Measurements from ENCODE around the gene KCNS1.
"Not testable (repeated sequence)": the region's sequence is repeated elsewhere in the genome, so short reads cannot be mapped to it uniquely, and the experiment has no call there.

KCNS1 gene, protein sequence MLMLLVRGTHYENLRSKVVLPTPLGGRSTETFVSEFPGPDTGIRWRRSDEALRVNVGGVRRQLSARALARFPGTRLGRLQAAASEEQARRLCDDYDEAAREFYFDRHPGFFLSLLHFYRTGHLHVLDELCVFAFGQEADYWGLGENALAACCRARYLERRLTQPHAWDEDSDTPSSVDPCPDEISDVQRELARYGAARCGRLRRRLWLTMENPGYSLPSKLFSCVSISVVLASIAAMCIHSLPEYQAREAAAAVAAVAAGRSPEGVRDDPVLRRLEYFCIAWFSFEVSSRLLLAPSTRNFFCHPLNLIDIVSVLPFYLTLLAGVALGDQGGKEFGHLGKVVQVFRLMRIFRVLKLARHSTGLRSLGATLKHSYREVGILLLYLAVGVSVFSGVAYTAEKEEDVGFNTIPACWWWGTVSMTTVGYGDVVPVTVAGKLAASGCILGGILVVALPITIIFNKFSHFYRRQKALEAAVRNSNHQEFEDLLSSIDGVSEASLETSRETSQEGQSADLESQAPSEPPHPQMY

DNA sequence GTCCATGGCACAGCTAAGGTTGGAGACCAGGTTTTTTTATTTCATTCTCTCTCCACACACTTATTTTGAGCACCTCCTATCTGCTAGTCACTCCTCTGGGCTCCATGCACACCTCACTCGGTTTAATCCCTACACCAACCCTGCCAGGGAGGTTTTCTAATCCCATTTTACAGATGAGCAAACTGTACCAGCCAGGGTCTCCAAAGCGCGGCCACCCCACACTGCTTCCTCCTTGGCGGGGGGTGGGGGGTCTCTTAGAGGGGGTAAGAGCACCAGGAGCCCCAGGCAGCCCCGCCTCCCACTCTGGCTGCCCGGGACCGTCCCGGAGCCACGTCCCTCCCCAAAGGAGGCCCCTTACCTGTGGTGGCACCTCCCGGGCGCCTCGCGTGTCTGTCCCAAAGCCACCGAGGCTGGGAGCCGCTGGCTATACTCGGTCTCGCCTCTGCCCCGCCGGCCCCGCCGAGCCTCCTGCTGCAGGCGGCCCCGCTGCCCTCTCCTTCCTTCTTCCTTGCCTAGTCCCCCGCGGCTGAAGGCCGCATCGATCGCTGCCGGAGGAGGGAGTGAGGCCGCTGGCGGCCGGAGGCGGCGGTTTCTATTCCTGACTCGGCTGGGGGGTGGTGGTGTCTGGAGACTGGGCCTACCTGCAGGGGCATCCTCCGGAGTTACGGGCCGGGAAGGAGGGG lies at the start of gene KCNS1:
Gene KCNS1, minus strand, starts transcription at position 565 of the 683 bp plus-strand sequence. CDS start 1,891 bp downstream, outside the sequence.
- in situ Hi-C loops (cut with MboI; ENCODE audit: low sequenced_read_pairs) = no loop called here

GRCh38 chr20:45149062-45149461 lies 48.1 kb upstream of the KCNS1 start:
- in situ Hi-C loops (cut with MboI; ENCODE audit: low sequenced_read_pairs) = no loop called here

DNA sequence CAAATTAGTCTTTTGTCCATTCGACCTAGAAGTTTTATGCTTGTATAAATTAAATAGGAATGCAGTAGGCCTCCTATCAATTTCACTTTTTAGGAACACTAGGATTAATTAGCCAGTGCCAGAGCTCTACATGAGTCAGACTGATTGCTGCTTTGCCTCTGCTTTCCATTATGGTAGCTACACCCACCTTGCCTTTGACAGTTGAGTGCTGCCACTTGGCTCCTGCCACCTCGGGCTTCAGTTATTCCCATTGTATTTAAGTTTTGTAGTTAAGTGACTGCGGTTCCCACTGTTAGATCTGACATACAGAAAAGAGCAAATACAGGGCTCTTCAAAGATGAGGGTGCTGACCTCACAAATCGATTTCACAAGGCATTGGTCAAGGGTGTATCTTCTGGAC lies 39.9 kb upstream of the KCNS1 start:
- in situ Hi-C loops (cut with MboI; ENCODE audit: low sequenced_read_pairs) = no loop called here

- in situ Hi-C loops (cut with MboI; ENCODE audit: low sequenced_read_pairs) = not testable (repeated sequence)
Observed at GRCh38 chr20:45139733-45140375, 38.9 kb upstream of the KCNS1 start.

GRCh38 chr20:45138561-45139300 lies 37.8 kb upstream of the KCNS1 start:
- in situ Hi-C loops (cut with MboI; ENCODE audit: low sequenced_read_pairs) = no loop called here

DNA sequence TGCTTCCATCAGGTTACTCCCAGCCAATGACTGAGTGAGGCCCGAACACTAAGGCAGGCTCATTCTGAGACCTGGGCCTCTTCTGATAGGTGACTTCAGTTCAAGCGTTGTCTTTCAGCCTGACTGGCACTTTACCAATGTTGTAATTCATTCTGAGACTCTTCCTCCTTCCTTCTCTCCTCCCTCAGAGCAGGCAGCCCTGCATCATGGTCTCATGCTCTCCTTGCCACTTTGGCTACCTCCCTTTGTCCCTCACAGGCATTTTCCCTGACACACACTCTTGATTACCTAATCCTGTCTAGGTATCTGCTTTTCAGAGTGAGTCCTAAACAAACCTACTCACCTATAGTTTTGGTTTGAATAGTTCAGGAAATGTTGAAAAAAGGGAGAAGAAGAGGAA lies 36.0 kb upstream of the KCNS1 start:
- in situ Hi-C loops (cut with MboI; ENCODE audit: low sequenced_read_pairs) = no loop called here

DNA sequence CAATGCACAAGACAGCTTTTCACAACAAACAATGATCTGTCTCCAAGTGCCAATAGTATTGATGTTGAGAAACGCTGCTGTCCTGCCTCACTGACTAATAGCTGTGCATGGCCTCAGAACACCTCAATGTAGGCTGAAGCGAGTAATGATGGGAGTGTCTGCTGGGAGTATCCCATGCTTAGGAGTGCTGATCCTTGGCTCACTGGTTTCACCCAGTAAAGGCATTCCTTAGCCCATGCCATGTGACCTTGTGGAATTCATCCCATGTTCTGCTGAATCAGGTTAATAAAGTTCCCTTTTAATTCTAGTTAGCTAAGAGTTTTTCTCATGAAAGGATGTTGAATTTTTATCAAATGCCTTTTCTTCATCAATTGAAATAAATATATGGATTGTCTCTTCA lies 27.2 kb upstream of the KCNS1 start:
- in situ Hi-C loops (cut with MboI; ENCODE audit: low sequenced_read_pairs) = no loop called here

GRCh38 chr20:45124365-45124764 lies 23.4 kb upstream of the KCNS1 start, which contains the start of gene WFDC12:
Gene WFDC12, minus strand, starts transcription at chr20:45124465. Its CDS starts 18 bp downstream, at chr20:45124447.
- in situ Hi-C loops (cut with MboI; ENCODE audit: low sequenced_read_pairs) = no loop called here

- in situ Hi-C loops (cut with MboI; ENCODE audit: low sequenced_read_pairs) = no loop called here
Observed at GRCh38 chr20:45121388-45121787, 20.5 kb upstream of the KCNS1 start.

- in situ Hi-C loops (cut with MboI; ENCODE audit: low sequenced_read_pairs) = no loop called here
Observed at GRCh38 chr20:45119556-45120266, 18.8 kb upstream of the KCNS1 start.

DNA sequence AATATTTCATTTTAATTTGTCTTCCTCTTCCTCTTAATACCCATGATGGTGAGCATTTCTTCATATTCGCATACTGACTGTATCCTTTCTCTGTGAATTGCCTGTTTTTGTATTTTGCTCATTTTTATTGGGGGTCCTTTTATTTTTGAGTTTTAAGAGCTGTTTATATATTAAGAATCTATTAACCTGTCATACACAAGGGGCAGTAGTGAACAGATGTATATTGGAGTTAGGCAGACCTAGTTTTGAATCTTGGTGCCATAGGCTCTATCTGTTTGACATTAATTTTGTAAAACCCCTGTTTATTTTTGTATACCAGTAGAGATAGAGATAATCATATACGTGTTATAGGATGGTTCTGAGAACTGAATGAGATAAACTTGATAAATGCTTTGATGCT lies 17.1 kb upstream of the KCNS1 start:
- in situ Hi-C loops (cut with MboI; ENCODE audit: low sequenced_read_pairs) = no loop called here

DNA sequence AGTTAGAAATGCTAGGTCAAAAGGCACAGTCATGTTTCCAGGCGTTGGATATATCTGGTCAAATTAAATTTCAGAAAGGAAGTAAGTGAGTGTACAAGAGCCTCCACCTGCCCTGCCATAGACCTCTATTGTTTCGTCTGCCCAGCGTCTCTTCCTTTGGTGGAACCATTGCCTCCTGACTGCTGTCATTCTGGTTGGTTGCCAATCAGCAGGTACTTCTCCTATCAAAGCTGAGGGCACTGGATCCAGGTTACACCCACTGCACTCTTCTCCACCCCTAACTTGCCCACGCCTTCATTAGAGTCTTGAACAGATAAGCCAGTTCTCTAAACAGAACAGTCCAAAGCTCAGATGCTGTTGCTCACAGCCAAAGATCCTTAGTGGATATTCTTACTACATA lies 16.7 kb upstream of the KCNS1 start:
- in situ Hi-C loops (cut with MboI; ENCODE audit: low sequenced_read_pairs) = no loop called here

- in situ Hi-C loops (cut with MboI; ENCODE audit: low sequenced_read_pairs) = no loop called here
Observed at GRCh38 chr20:45115829-45116228, 14.9 kb upstream of the KCNS1 start.

- in situ Hi-C loops (cut with MboI; ENCODE audit: low sequenced_read_pairs) = no loop called here
Observed at GRCh38 chr20:45115386-45115774, 14.5 kb upstream of the KCNS1 start.

GRCh38 chr20:45114465-45115385 lies 13.8 kb upstream of the KCNS1 start, which contains the start of gene WFDC5:
Gene WFDC5, minus strand, starts transcription at chr20:45115174. Its CDS starts 91 bp downstream, at chr20:45115083.
- in situ Hi-C loops (cut with MboI; ENCODE audit: low sequenced_read_pairs) = no loop called here

GRCh38 chr20:45113865-45114264 lies 12.9 kb upstream of the KCNS1 start:
- in situ Hi-C loops (cut with MboI; ENCODE audit: low sequenced_read_pairs) = no loop called here

GRCh38 chr20:45112754-45113153 lies 11.8 kb upstream of the KCNS1 start:
- in situ Hi-C loops (cut with MboI; ENCODE audit: low sequenced_read_pairs) = no loop called here

DNA sequence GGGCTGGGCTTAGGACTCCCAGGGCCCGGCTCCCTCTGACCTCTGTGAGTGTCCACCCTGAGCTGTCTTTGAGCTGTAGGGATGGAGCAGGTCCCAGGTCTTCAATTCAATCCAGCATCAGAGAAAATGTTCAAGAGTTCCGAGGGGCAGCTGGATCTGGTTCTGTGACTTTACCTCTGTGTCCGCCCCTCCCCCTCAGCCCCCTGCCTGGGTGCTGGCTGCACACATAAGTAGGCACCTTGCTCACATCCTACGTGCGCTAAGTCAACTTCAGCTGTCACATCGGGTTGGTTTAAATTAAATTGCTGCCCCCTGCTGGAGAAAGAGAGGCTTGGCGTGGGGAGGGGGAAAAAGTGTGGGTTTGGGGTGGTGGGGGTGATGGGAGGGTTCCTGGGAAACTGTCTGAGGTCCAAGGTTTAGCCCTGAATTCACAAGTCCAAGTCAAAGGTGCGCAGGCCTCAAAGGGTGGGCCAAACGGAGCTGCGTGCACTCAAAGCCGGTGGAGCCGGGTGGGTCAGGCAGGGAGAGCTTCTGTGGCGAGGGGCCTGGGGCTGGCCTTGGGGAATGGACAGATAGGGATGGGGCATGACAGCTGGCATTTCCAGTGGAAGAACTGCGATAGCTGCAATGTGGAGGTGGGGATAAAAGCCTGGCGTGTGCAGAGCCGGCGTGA lies 11.0 kb upstream of the KCNS1 start:
- in situ Hi-C loops (cut with MboI; ENCODE audit: low sequenced_read_pairs) = no loop called here
